ENCODE results near the gene PKP2. TPM values are rescaled to one million over a fixed set of nuclear protein-coding genes. Genes with fewer than 3 reads are reported as not detected.

The PKP2 gene
- total and polyA plus RNA-seq, 2 of the 8 experiments (the other 6 are each of a cell fraction or from before 2014, with no cell fraction given), result 9.6 to 44.8 TPM

DNA sequence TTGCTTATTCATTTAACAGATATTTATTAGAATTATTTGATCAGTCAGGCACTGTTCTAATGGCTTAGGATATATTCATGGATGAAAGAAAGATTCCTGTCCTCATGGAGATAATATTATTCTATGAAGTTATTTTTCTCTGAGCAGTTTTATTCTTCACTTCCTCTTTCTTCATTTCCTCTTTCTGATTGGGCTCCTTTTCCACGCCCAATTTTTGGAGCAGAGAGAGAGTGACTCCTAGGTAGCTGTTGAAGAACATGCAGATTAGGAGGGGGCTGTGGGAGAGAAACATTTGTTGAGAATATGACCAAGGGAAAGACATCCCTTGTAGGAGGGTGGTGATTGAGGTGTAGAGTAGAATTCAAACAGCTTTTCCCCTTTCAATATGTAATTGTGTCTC lies 134.9 kb downstream of the PKP2 start (continued):
- TF ChIP-seq TBP (IDR thresholded peaks at IDR 0.05; ENCODE audit: low read depth, low read length), result no peak
